GM19238 (cell line): ENCODE data around the gene SMO.
"Not testable (repeated sequence)": the region's sequence is repeated elsewhere in the genome, so short reads cannot be mapped to it uniquely, and the experiment has no call there.

Experiments
- DNase-seq: peaks from one replicate; pipeline ENCODE4 v3.0.0; 2011; ENCODE audit warnings: low spot score; ENCODE audit not compliant: insufficient read length

The SMO gene

GRCh38 chr7:129231666-129232065 lies 43.2 kb downstream of the SMO start:
- no peak for DNase-seq

DNA sequence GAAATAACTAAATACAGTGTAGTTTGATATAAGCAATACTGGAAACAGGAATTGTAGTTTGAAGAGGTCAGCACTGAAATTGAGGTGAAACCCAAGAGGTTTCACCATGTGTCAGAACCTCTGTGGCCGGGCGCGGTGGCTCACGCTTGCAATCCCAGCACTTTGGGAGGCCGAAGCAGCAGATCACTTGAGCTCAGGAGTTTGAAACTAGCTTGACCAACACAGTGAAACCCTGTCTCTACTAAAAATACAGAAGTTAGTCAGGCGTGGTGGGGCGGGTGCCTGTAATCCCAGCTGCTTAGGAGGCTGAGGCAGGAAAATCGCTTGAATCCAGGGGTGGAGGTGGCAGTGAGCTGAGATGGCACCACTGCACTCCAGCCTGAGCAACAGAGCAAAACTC lies 50.1 kb downstream of the SMO start:
- no peak for DNase-seq

DNA sequence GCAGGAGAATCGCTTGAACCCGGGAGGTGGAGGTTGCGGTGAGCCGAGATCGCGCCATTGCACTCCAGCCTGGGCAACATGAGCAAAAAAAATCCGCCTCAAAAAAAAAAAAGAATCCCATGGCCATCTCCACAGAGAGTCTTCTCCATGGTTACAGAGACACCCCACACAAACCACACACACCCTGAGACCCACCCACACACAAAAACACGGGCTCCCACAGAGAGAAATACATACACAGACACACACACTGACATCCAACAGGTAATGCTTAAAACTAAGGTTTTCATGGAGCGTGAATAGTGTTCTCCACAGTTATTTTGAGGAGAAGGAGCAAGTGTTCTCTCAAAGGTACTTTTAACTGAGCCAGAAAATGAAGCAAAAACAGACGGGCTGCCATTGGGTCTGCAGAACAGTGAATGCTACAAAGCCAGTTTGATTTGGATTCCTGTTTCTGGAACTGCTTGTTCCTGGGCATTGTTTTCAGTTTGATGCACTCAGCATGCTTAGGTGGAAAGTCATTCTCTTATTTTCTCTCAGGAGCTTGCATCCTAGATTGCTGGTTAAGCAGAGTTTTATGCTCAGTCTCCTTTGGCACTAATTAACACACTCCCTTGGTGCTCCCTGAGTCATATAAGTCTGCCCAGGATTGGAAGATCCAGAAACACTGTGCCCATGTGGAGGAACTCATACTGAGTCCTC lies 51.8 kb downstream of the SMO start:
- DNase-seq: no peak

DNA sequence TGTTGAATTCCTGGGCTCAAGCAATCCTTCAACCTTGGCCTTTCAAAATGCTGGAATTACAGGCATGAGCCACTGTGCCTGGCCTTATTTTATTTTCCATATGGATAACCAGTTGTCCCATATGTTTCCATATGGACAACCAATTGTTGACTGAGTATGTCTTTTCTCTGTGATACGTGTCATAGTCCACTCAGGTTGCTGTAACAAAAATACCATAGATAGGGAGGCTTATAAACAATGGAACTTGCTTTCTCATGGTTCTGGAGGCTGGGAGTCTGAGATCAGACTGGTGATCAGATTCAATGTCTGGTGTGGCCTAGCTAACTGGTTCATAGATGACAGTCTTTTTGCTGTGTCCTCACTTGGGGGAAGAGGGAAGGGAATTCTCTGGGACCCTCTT lies 55.8 kb downstream of the SMO start:
- no peak for DNase-seq

DNA sequence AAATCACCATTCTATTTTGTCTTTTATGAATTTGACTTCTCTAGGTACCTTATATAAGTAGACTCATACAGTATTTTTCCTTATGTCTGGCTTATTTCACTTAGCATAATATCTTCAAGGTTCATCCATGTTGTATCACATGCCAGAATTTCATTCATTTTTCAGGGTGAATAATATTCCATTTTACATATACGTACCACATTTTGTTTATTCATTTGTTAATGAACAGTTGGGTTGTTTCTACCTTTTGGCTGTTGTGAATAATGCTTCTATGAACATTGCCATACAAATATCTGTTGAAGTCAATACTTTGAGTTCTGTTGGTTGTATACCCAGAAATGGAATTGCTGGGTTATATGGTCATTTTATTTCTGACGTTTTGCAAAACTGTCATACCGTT lies 57.1 kb downstream of the SMO start:
- no peak for DNase-seq

- DNase-seq: no peak
These were observed 58.7 kb downstream of the SMO start for GRCh38 chr7:129247087-129247486.

DNA sequence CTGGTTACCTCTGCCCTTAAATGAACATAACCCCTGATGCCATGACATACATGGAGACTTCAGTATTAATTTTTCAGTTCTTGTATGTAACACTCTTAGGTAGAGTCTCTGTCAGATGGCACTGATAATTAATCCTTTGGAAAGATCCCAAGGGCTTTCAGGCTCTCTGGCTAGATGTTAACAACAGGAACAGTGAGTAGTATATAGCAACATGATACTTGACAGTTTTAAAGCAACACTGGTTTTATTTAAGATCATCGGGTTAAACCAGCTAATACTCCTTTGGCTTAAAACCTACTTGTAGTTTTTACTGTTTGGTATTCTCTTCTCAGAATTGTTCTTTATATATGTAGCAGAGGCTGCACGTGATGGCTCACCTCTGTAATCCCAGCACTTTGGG lies 63.7 kb downstream of the SMO start:
- DNase-seq: no peak

DNA sequence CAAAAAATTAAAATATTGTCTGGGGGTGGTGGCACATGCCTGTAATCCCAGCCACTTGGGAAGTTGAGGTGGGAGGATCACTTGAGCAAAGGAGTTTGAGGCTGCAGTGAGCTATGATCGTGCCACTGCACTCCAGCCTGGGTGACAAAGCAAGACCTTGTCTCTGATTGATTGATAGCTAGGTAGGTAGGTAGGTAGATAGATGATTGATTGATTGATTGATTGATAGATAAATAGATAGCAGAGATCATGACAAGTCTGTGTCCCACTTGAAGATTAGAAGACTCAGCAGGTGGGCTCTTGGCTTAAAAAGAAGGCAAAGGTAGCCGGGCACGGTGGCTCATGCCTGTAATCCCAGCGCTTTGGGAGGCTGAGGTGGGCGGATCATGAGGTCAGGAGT lies 64.2 kb downstream of the SMO start:
- not testable (repeated sequence) for DNase-seq

GRCh38 chr7:129255800-129256199 lies 67.4 kb downstream of the SMO start:
- DNase-seq: no peak

GRCh38 chr7:129256221-129256620 lies 67.8 kb downstream of the SMO start:
- no peak for DNase-seq

- DNase-seq: no peak
These were observed 68.7 kb downstream of the SMO start for GRCh38 chr7:129257168-129257567.

- no peak for DNase-seq
These were observed 70.4 kb downstream of the SMO start for GRCh38 chr7:129258649-129259389.

- DNase-seq: no peak
These were observed 73.9 kb downstream of the SMO start for GRCh38 chr7:129262324-129262723.
